Caco-2 (cell line): ENCODE data around the gene MAX. TPM values are rescaled to one million over a fixed set of nuclear protein-coding genes. Genes with fewer than 3 reads are reported as not detected.

Source experiments
- BruUV-seq: library from RNA; stranded (reverse); fragments of 400-500 nt; replicated peaks from 2 replicates; lab custom pipeline; 2021; lab: Mats Ljungman, UMichigan
- CTCF ChIA-PET: fragments of 300-600 bp; sonication (Branson Sonifier 250); formaldehyde crosslinking; loops from one replicate; lab custom pipeline; 2022; ENCODE audit warnings: antibody characterized with exemption; lab: Charles Lee
- POLR2A ChIA-PET: fragments of 300-600 bp; sonication (Branson Sonifier 250); formaldehyde crosslinking; loops from one replicate; lab custom pipeline; 2022; ENCODE audit warnings: antibody characterized with exemption; lab: Charles Lee
- DNase-seq, 2 experiments: peaks; one replicate each; pipeline versions ENCODE4 v3.0.0 to v3.0.0-alpha.2; 2020 to 2022
- H3K27me3 ChIP-seq: replicated peaks from 2 replicates; pipeline ENCODE4 v1.6.0; 2011; ENCODE audit warnings: low read length; ENCODE audit not compliant: control insufficient read depth, insufficient read depth
- H3K36me3 ChIP-seq: 2 replicates; pipeline ENCODE4 v1.5.1; 2011; ENCODE audit warnings: low read length; ENCODE audit not compliant: control insufficient read depth, insufficient read depth
- H3K4me1 ChIP-seq: fragments of 250-450 bp; sonication (Bioruptor Pico); 2 replicates; pipeline ENCODE4 v1.5.1; 2020; ENCODE audit warnings: mild to moderate bottlenecking
- H3K4me3 ChIP-seq: 2 replicates; pipeline ENCODE4 v1.5.1; 2011; ENCODE audit warnings: low read depth, mild to moderate bottlenecking, control low read depth, low read length
- H3K9me3 ChIP-seq: fragments of 250-450 bp; sonication (Bioruptor Pico); 2 replicates; pipeline ENCODE4 v1.5.1; 2020; ENCODE audit warnings: mild to moderate bottlenecking, moderate library complexity
- H3K27ac Mint-ChIP-seq: one replicate; pipeline ENCODE4 v1.8.0; 2022; ENCODE audit warnings: mixed read lengths; ENCODE audit not compliant: unreplicated experiment
- H3K27me3 Mint-ChIP-seq: one replicate; pipeline ENCODE4 v1.8.0; 2022; ENCODE audit warnings: mixed read lengths; ENCODE audit not compliant: insufficient read depth, unreplicated experiment
- H3K36me3 Mint-ChIP-seq: one replicate; pipeline ENCODE4 v1.8.0; 2022; ENCODE audit warnings: mild to moderate bottlenecking, mixed read lengths; ENCODE audit not compliant: insufficient read depth, unreplicated experiment
- H3K4me1 Mint-ChIP-seq: one replicate; pipeline ENCODE4 v1.8.0; 2022; ENCODE audit warnings: low read depth, mixed read lengths; ENCODE audit not compliant: unreplicated experiment
- H3K4me3 Mint-ChIP-seq: one replicate; pipeline ENCODE4 v1.8.0; 2022; ENCODE audit warnings: mild to moderate bottlenecking, moderate library complexity, mixed read lengths; ENCODE audit not compliant: unreplicated experiment
- H3K9me3 Mint-ChIP-seq: one replicate; pipeline ENCODE4 v1.8.0; 2022; ENCODE audit warnings: mixed read lengths; ENCODE audit not compliant: unreplicated experiment
- CTCF ChIP-seq, 2 experiments: fragments of 200-600 bp in 1 of 2; IDR thresholded peaks; 1 replicate in 1 of 2; 2 replicates in 1 of 2; pipeline versions ENCODE4 v1.5.1 to v1.8.0; 2011 to 2022; ENCODE audit warnings: antibody characterized with exemption in 1 of 2, control low read depth in 1 of 2, inconsistent platforms in 1 of 2, low read depth in 1 of 2, low read length in 1 of 2, mild to moderate bottlenecking in 1 of 2, moderate library complexity in 1 of 2; ENCODE audit not compliant: insufficient read depth in 1 of 2, severe bottlenecking in 1 of 2, unreplicated experiment in 1 of 2
- intact Hi-C: fragments of 100-400 bp; cut with micrococcal nuclease; formaldehyde crosslinking; loops from one replicate; pipeline ENCODE4 v1.10.0; 2022; ENCODE audit not compliant: unreplicated experiment
- total RNA-seq: library from RNA; stranded (reverse); gene quantifications from 2 replicates; pipeline ENCODE4 v1.2.3, GENCODE V29; 2022

The MAX gene
- total RNA-seq, 1 experiment from 2014 or later: 53.5 TPM

GRCh38 chr14:65038966-65039365 is 63.4 kb downstream of the MAX start:
- H3K36me3 ChIP-seq: no peaks in the 10 kb centered on the region; the same call in 1 of the 2 replicates
- H3K4me1 ChIP-seq: no peaks in the 10 kb centered on the region
- Mint-ChIP-seq H3K4me3 (no peak overlapping the region), H3K27me3 (no peaks in the 10 kb centered on the region), H3K4me1 (peaks cover 8% of the 10 kb centered on the region), H3K9me3 (no peaks in the 10 kb centered on the region), H3K27ac (no peak overlapping the region), H3K36me3 (peaks cover 11% of the 10 kb centered on the region)
- DNase-seq: no peak
- no peak for TF ChIP-seq CTCF (IDR thresholded peaks at IDR 0.05; ENCODE audit: insufficient read depth in 1 of 2, low read depth in 1 of 2, low read length in 1 of 2, severe bottlenecking in 1 of 2, unreplicated experiment in 1 of 2)
- CTCF ChIA-PET: no interaction called here
- H3K27me3 ChIP-seq: no peaks in the 10 kb centered on the region
- no peak overlapping the region for H3K4me3 ChIP-seq
- POLR2A ChIA-PET: no interaction called here
- BruUV-seq: no TSS peak
- intact Hi-C loops: no loop called here
- H3K9me3 ChIP-seq: no peaks in the 10 kb centered on the region

- Mint-ChIP-seq H3K4me1 (peaks cover 8% of the 10 kb centered on the region), H3K27ac (no peak overlapping the region), H3K36me3 (peaks cover 18% of the 10 kb centered on the region), H3K9me3 (no peaks in the 10 kb centered on the region), H3K27me3 (no peaks in the 10 kb centered on the region), H3K4me3 (no peak overlapping the region)
- Histone ChIP-seq H3K27me3 (no peaks in the 10 kb centered on the region), H3K4me3 (no peak overlapping the region), H3K9me3 (no peaks in the 10 kb centered on the region), H3K36me3 (no peaks in the 10 kb centered on the region), H3K4me1 (no peaks in the 10 kb centered on the region)
- DNase-seq: no peak
- POLR2A ChIA-PET: no interaction called here
- BruUV-seq: no TSS peak
- no peak for TF ChIP-seq CTCF (IDR thresholded peaks at IDR 0.05; ENCODE audit: insufficient read depth in 1 of 2, low read depth in 1 of 2, low read length in 1 of 2, severe bottlenecking in 1 of 2, unreplicated experiment in 1 of 2)
- intact Hi-C loops: no loop called here
- CTCF ChIA-PET: interaction anchor here (0.7 kb wide), 1 partner anchor 99 kb away, joined by 3 read pairs; no protein-coding TSS in a partner anchor
These were observed 67.3 kb downstream of the MAX start for GRCh38 chr14:65035049-65035448.

GRCh38 chr14:65034021-65034420 is 68.3 kb downstream of the MAX start:
- ChIA-PET CTCF (interaction anchor here (0.7 kb wide), 1 partner anchor 14 kb away, joined by 3 read pairs; no protein-coding TSS in a partner anchor), POLR2A (no interaction called here)
- Mint-ChIP-seq H3K9me3 (no peaks in the 10 kb centered on the region), H3K4me3 (no peak overlapping the region), H3K4me1 (peaks cover 14% of the 10 kb centered on the region), H3K27me3 (no peaks in the 10 kb centered on the region), H3K27ac (no peak overlapping the region), H3K36me3 (peaks cover 18% of the 10 kb centered on the region)
- peaks cover 7% of the 10 kb centered on the region; the same call in 1 of the 2 replicates for H3K4me1 ChIP-seq
- no TSS peak for BruUV-seq
- DNase-seq: no peak
- intact Hi-C loops: no loop called here
- H3K36me3 ChIP-seq: no peaks in the 10 kb centered on the region
- H3K9me3 ChIP-seq: no peaks in the 10 kb centered on the region
- H3K4me3 ChIP-seq: no peak overlapping the region
- TF ChIP-seq CTCF (IDR thresholded peaks at IDR 0.05; ENCODE audit: insufficient read depth in 1 of 2, low read depth in 1 of 2, low read length in 1 of 2, severe bottlenecking in 1 of 2, unreplicated experiment in 1 of 2): no peak
- no peaks in the 10 kb centered on the region for H3K27me3 ChIP-seq
